BE2C (cell line): ENCODE results near the gene STK39.
A peak's percentile ranks its signal among the peaks of the same experiment; 100 is the strongest.

Experiments used
- DNase-seq: peaks from one replicate; pipeline ENCODE4 v3.0.0-alpha.2; 2020
- H3K27me3 ChIP-seq: fragments of 250-450 bp; sonication (Bioruptor Pico); 2 replicates; pipeline ENCODE4 v1.5.1; 2020; ENCODE audit warnings: mild to moderate bottlenecking
- H3K36me3 ChIP-seq: fragments of 250-450 bp; sonication (Bioruptor Pico); 2 replicates; pipeline ENCODE4 v1.5.1; 2020; ENCODE audit warnings: mild to moderate bottlenecking
- H3K4me1 ChIP-seq: fragments of 250-450 bp; sonication (Bioruptor Pico); 2 replicates; pipeline ENCODE4 v1.5.1; 2020
- H3K4me3 ChIP-seq: 2 replicates; pipeline ENCODE4 v1.5.1; 2011; ENCODE audit warnings: low read depth, low read length
- H3K9me3 ChIP-seq: fragments of 250-450 bp; sonication (Bioruptor Pico); 2 replicates; pipeline ENCODE4 v1.5.1; 2020
- TF ChIP-seq, protein P1 (sequence below): IDR thresholded peaks from 2 replicates; pipeline ENCODE4 v1.5.1; 2012; ENCODE audit warnings: mild to moderate bottlenecking, low read depth, low read length

Gene STK39

DNA sequence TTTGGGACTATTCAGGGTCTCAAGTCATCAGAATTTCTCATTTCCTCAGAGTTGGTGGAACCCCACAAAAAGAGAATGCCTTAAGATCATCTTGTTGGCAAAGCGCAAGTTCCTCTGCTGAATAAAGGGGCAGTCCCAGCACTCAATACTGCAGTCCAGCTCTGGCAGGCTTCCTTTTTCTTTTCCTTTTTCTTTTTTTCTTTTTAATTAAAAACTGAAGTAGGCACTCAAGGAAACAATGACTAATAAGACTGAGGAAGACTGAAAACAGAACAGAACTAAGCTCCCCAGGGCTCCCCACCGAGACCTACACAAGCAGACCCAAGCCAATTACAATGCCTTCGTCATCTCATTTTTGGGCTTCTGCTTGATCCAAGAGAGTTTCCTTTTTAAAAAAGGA is 82.0 kb downstream of the STK39 start:
- DNase-seq: no peak
- no peaks in the 10 kb centered on the region for H3K4me1 ChIP-seq
- TF ChIP-seq, protein P1, sequence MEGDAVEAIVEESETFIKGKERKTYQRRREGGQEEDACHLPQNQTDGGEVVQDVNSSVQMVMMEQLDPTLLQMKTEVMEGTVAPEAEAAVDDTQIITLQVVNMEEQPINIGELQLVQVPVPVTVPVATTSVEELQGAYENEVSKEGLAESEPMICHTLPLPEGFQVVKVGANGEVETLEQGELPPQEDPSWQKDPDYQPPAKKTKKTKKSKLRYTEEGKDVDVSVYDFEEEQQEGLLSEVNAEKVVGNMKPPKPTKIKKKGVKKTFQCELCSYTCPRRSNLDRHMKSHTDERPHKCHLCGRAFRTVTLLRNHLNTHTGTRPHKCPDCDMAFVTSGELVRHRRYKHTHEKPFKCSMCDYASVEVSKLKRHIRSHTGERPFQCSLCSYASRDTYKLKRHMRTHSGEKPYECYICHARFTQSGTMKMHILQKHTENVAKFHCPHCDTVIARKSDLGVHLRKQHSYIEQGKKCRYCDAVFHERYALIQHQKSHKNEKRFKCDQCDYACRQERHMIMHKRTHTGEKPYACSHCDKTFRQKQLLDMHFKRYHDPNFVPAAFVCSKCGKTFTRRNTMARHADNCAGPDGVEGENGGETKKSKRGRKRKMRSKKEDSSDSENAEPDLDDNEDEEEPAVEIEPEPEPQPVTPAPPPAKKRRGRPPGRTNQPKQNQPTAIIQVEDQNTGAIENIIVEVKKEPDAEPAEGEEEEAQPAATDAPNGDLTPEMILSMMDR: no peak
- no peaks in the 10 kb centered on the region for H3K36me3 ChIP-seq
- no peaks in the 10 kb centered on the region for H3K27me3 ChIP-seq
- H3K4me3 ChIP-seq: no peak overlapping the region
- H3K9me3 ChIP-seq: no peaks in the 10 kb centered on the region

DNA sequence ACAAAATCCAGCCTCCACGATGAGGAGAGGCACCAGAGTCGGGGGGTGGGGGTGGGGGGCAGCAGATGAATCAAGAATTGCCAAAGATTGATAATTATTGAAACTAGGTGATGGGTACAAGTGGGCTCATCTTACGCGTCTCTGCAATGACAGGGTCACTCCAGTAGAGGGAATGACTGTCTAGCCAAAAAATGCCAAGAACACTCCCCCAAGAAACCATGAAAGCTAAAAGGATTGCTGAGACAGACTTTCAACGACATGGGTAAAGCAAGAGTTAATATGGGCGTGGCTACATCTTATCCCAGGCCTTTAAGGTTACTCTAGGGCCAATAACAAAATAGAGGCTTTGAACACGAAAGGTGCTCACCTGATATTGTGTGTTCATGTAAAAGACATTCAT is 86.5 kb downstream of the STK39 start:
- no peaks in the 10 kb centered on the region for H3K27me3 ChIP-seq
- TF ChIP-seq, protein P1: peak; percentile 41
- no peak for DNase-seq
- H3K4me1 ChIP-seq: peaks cover 8% of the 10 kb centered on the region
- H3K9me3 ChIP-seq: no peaks in the 10 kb centered on the region
- H3K36me3 ChIP-seq: no peaks in the 10 kb centered on the region
- no peak overlapping the region for H3K4me3 ChIP-seq

DNA sequence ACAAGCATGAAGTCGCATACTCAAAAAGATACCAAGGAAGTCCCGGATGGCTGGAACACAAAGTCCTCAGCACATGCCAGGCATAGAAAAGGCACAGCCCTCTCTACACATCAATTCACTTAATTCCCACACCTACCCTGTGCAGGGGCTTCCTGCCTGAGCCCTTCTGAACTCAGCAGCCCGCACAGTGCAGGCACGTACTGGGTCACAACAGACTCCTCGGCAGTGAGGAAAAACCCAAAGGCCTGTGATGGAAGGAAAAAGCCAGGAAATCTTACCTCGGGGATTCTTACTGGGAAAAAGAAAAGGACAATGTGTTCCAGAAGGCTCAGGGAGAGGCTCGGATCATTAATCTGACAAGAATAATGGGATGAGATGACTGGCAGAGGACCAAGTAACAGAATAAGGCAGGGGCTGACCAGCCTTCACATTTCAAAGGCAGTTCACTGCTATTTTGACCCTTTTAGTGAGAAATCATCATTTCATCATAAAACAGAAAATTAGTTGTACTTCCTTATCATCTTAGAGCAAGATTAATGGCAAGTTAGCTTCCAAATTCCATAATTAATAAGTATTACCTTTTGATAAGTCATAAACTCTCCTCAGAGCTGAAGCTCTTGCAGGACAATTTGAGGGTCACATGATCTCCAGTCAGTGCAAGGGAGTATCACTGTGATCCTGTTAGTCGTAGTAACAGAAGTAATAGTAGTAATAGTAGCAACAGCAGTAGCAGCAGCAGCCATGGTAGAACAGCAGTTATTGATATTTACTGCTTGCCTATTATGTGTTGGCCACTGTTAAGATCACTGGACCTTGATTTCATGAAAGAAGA is 87.4 kb downstream of the STK39 start:
- H3K4me3 ChIP-seq: no peak overlapping the region
- no peaks in the 10 kb centered on the region for H3K36me3 ChIP-seq
- H3K4me1 ChIP-seq: peaks cover 8% of the 10 kb centered on the region
- H3K27me3 ChIP-seq: no peaks in the 10 kb centered on the region
- DNase-seq: no peak
- no peaks in the 10 kb centered on the region for H3K9me3 ChIP-seq
- TF ChIP-seq, protein P1: no peak

DNA sequence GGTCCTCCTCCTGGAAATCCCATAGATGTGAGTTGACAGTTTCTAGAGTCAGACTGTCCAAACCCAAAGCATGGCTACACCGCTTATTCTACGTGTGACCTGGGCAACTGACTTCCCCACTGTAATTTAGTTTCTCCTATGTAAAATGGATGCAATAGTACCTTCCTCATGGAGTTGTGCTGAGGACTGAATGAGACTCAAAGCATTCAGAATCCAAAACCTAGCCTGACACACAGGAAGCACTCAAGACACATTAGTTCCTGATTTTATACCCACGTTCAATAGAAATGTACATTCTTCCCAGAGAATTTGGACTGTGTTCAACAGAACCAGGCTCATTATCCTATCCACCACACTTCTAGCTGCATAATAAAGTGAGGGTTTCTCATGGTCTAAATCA is 88.8 kb downstream of the STK39 start:
- no peak for DNase-seq
- TF ChIP-seq, protein P1: no peak
- H3K27me3 ChIP-seq: no peaks in the 10 kb centered on the region
- peaks cover 8% of the 10 kb centered on the region for H3K4me1 ChIP-seq
- H3K4me3 ChIP-seq: no peak overlapping the region
- H3K9me3 ChIP-seq: no peaks in the 10 kb centered on the region
- H3K36me3 ChIP-seq: no peaks in the 10 kb centered on the region

DNA sequence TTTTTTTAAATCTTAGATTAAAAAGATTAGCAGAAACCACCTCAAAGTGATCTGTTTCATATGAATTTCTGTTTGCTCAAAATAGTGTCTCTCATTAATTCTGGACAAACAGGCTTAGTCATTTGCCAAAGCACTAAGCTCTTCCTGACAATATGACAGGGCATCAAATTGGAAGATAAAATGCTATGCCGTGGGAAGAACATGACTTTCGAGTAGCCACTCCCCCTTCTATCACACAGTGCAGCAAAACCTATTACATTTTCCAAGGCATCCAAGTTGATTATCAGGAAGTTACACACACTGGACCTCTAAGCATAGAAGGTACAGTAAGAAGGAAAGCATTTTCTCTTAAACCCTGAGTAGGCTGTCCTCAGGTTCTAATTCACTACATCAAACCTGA is 89.5 kb downstream of the STK39 start:
- Histone ChIP-seq H3K36me3 (no peaks in the 10 kb centered on the region), H3K9me3 (no peaks in the 10 kb centered on the region), H3K27me3 (no peaks in the 10 kb centered on the region), H3K4me3 (no peak overlapping the region), H3K4me1 (peaks cover 8% of the 10 kb centered on the region)
- DNase-seq: no peak
- TF ChIP-seq, protein P1: no peak

DNA sequence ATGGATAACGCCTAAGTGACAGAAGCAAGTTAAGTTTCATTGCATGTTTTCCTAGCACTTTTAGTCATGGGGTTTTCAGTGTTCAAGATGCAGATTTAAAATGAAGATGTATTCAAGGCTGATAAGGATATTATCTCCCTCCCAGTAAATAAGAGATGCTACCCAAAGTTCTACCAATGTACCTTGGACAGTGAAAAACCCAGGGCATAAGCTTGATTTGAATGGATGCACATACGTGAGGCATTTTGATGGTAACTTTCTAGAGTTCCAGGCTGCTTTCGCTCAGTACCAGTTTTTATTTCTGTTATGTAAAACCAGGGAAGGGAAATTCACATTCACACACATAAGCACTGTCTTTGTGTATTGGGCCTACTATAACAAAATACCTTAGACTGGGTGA is 90.3 kb downstream of the STK39 start:
- Histone ChIP-seq H3K36me3 (no peaks in the 10 kb centered on the region), H3K4me3 (no peak overlapping the region), H3K4me1 (peaks cover 8% of the 10 kb centered on the region), H3K9me3 (no peaks in the 10 kb centered on the region), H3K27me3 (no peaks in the 10 kb centered on the region)
- TF ChIP-seq, protein P1: no peak
- DNase-seq: no peak
